Measurements from ENCODE around the gene COMTD1. TPM values are rescaled to one million over a fixed set of nuclear protein-coding genes. Genes with fewer than 3 reads are reported as not detected.

COMTD1 gene
- total RNA-seq, 1 donor from 2014 or later: 41.5 TPM

DNA sequence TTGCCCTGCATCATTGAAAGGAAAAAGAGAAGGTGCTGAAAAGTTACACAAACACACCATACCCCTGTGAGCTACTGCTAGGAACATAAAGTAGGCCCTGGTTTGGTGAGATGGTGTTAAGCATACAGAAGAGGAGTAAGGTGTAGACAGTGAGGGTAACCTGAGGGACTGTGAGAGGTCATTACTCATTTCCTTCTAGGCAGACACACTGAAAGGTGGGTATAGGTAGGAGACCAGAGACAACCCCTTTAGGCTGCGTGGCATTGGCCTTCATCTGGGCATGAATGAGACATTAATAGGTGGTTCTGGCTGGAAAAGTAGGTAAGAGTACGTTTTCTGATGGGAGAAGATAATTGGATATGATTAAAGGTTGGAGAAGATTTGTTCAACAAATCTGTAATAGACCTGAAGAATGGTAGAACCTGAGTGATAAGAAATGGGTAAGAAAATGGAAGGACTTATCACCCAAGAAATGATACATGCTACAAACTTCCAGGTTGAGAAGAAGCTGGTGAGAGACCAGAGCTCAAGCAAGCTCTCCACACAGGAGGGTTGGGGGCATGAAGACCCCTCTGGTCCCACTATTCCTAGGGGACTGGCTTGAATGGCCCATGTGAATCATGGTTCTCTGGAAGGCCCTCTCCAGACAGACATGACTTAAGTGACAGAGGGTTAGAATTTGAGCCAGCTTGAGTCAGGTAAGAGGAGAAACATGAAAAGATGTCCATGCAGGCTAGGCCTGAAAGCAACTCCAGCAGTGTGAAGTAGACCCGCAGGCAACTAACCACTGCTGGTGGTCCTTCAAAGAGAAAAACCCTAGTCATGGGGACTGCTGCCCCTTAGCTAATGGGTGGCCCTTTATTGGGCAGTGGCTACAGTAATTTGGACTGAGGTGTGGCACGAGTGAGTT is 3.8 kb downstream of the COMTD1 start:
- DNase-seq (ENCODE audit: low read depth): no peak
- TF ChIP-seq CTCF (conservative IDR thresholded peaks at IDR 0.05; ENCODE audit: low read depth, low read length): no peak
- no peak overlapping the region for H3K4me3 ChIP-seq (ENCODE audit: low read depth, low read length)

DNA sequence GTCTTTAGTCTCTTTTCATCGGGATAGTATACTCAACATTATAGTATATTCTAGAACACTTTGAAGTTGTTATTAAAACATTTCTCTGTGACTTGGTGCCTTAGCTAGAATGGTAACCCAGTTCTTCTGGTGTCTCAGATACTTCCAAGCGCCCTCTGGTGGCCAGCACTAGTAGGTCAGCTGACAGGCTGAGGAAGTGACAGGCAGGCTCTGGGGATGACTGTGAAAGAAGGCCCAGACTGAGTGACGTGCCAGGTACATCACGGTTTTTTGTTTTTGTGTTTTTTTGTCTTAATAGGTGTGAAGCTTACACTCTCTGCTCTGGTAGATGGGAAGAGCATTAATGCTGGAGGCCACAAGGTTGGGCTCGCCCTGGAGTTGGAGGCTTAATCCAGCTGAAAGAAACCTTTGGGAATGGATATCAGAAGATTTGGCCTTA is 5.1 kb downstream of the COMTD1 start:
- TF ChIP-seq CTCF (conservative IDR thresholded peaks at IDR 0.05; ENCODE audit: low read depth, low read length): peak; percentile 97
- DNase-seq (ENCODE audit: low read depth): no peak
- H3K4me3 ChIP-seq (ENCODE audit: low read depth, low read length): no peak overlapping the region

- no peak for DNase-seq (ENCODE audit: low read depth)
- H3K4me3 ChIP-seq (ENCODE audit: low read depth, low read length): no peak overlapping the region
- no peak for TF ChIP-seq CTCF (conservative IDR thresholded peaks at IDR 0.05; ENCODE audit: low read depth, low read length)
These were observed 5.8 kb downstream of the COMTD1 start for GRCh38 chr10:75229971-75230370.

DNA sequence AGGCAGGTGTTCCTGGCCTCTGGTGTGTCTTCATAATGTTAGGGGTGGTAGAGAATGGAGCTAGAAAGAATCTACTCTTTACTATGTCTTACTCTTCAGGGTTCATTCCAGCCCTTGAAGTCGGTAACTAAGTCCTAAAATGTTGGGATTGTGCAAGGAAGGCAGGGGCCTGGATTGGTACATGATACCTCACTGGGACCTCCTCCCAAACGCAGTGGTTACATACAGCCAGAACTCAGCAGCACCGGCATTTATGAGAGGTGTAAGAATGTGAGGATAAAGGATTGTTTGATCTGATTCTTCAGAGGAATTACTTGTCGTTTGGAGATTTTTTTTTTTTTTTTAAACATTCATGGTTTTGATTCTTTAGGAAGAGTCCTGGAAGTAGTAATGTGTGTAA is 6.9 kb downstream of the COMTD1 start:
- no peak for DNase-seq (ENCODE audit: low read depth)
- no peak overlapping the region for H3K4me3 ChIP-seq (ENCODE audit: low read depth, low read length)
- no peak for TF ChIP-seq CTCF (conservative IDR thresholded peaks at IDR 0.05; ENCODE audit: low read depth, low read length)

- TF ChIP-seq CTCF (conservative IDR thresholded peaks at IDR 0.05; ENCODE audit: low read depth, low read length): no peak
- no peak for DNase-seq (ENCODE audit: low read depth)
These were observed 7.5 kb downstream of the COMTD1 start for GRCh38 chr10:75228278-75228677.

GRCh38 chr10:75226656-75227055 is 9.1 kb downstream of the COMTD1 start:
- H3K4me3 ChIP-seq (ENCODE audit: low read depth, low read length): no peak overlapping the region
- no peak for DNase-seq (ENCODE audit: low read depth)
- no peak for TF ChIP-seq CTCF (conservative IDR thresholded peaks at IDR 0.05; ENCODE audit: low read depth, low read length)

More at GRCh38 chr10:75228278-75228677, 7.5 kb downstream of the COMTD1 start:
- no peak overlapping the region for H3K4me3 ChIP-seq (ENCODE audit: low read depth, low read length)

GRCh38 chr10:75226095-75226494 is 9.7 kb downstream of the COMTD1 start:
- no peak for TF ChIP-seq CTCF (conservative IDR thresholded peaks at IDR 0.05; ENCODE audit: low read depth, low read length)
- H3K4me3 ChIP-seq (ENCODE audit: low read depth, low read length): no peak overlapping the region
- DNase-seq (ENCODE audit: low read depth): no peak
